Measurements from ENCODE around the gene PLEKHH2. TPM values are rescaled to one million over a fixed set of nuclear protein-coding genes. Genes with fewer than 3 reads are reported as not detected.

Gene PLEKHH2
- total RNA-seq, 1 donor from 2014 or later, result 21.3 TPM

GRCh38 chr2:43729491-43730174 lies 92.6 kb downstream of the PLEKHH2 start:
- Mint-ChIP-seq H3K4me1 (ENCODE audit: low read depth) (peaks cover 3% of the 10 kb centered on the region), H3K27me3 (ENCODE audit: low read depth) (no peaks in the 10 kb centered on the region)

GRCh38 chr2:43731211-43731610 lies 94.2 kb downstream of the PLEKHH2 start:
- Mint-ChIP-seq H3K27me3 (ENCODE audit: low read depth) (no peaks in the 10 kb centered on the region), H3K4me3 (ENCODE audit: low read depth) (no peak overlapping the region), H3K27ac (no peak overlapping the region), H3K9me3 (no peaks in the 10 kb centered on the region), H3K4me1 (ENCODE audit: low read depth) (peaks cover under 1% of the 10 kb centered on the region), H3K36me3 (ENCODE audit: low read depth) (peaks cover 22% of the 10 kb centered on the region)
- DNase-seq (ENCODE audit: low spot score), result no peak
- intact Hi-C loops (cut with micrococcal nuclease), result no loop called here

More at GRCh38 chr2:43729491-43730174, 92.6 kb downstream of the PLEKHH2 start:
- intact Hi-C loops (cut with micrococcal nuclease), result no loop called here
- Mint-ChIP-seq H3K27ac (no peak overlapping the region), H3K9me3 (no peaks in the 10 kb centered on the region), H3K36me3 (ENCODE audit: low read depth) (peaks cover 22% of the 10 kb centered on the region), H3K4me3 (ENCODE audit: low read depth) (no peak overlapping the region)
- DNase-seq (ENCODE audit: low spot score), result no peak

DNA sequence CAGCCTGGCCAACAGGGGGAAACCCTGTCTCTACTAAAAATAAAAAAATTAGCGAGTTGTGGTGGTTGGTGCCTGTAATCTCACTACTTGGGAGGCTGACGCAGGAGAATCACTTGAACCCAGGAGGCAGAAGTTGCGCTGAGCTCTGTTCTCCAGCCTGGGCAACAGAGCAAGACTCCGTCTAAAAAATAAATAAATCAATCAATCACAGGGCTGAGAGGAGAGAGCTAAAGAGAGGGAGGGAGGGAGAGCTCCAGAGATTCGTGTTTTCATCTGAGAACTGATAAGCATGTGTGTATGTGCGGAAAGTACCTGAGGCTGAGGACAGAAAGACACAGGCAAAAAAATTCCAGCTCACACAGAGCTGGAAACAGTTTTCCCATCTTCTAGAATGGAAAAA lies 99.6 kb downstream of the PLEKHH2 start:
- H3K4me1 Mint-ChIP-seq (ENCODE audit: low read depth), result peaks cover 16% of the 10 kb centered on the region
- H3K27ac Mint-ChIP-seq, result peak overlapping the region; percentile 64
- no peak for DNase-seq (ENCODE audit: low spot score)
- peaks cover 25% of the 10 kb centered on the region for H3K36me3 Mint-ChIP-seq (ENCODE audit: low read depth)
- no peaks in the 10 kb centered on the region for H3K27me3 Mint-ChIP-seq (ENCODE audit: low read depth)
- H3K4me3 Mint-ChIP-seq (ENCODE audit: low read depth), result no peak overlapping the region
- intact Hi-C loops (cut with micrococcal nuclease), result loop anchor here (1.0 kb wide), 1 partner anchor 26 kb away; no protein-coding TSS in a partner anchor
- H3K9me3 Mint-ChIP-seq, result no peaks in the 10 kb centered on the region

- no peak for DNase-seq (ENCODE audit: low spot score)
- intact Hi-C loops (cut with micrococcal nuclease), result loop anchor here (1.0 kb wide), 1 partner anchor 25 kb away; no protein-coding TSS in a partner anchor
- Mint-ChIP-seq H3K4me3 (ENCODE audit: low read depth) (no peak overlapping the region), H3K27me3 (ENCODE audit: low read depth) (no peaks in the 10 kb centered on the region), H3K9me3 (no peaks in the 10 kb centered on the region), H3K27ac (peak overlapping the region; percentile 72), H3K36me3 (ENCODE audit: low read depth) (peaks cover 24% of the 10 kb centered on the region), H3K4me1 (ENCODE audit: low read depth) (peaks cover 16% of the 10 kb centered on the region)
These were observed 100.2 kb downstream of the PLEKHH2 start for GRCh38 chr2:43737097-43737854.

DNA sequence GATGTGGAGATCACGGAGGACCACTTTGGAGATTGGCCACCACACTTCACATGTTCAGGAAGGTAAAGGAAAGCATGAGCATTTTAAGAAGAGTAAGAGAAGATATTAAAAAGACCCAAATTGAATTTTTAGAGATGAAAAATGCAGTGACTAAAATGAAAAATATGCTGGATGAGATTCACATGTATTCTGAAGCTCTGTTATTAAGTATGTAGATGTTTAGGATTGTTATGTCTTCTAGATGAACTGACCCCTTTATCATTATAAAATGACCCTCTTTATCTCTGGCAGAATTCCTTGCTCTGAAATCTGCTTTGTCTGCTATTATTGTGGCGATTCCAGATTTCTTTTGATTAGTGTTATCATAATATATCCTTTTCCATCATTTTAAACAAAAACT lies 100.8 kb downstream of the PLEKHH2 start:
- no peak for DNase-seq (ENCODE audit: low spot score)
- Mint-ChIP-seq H3K36me3 (ENCODE audit: low read depth) (peaks cover 19% of the 10 kb centered on the region), H3K27ac (peak overlapping the region; percentile 72), H3K4me1 (ENCODE audit: low read depth) (peaks cover 16% of the 10 kb centered on the region), H3K4me3 (ENCODE audit: low read depth) (no peak overlapping the region), H3K27me3 (ENCODE audit: low read depth) (no peaks in the 10 kb centered on the region), H3K9me3 (no peaks in the 10 kb centered on the region)
- intact Hi-C loops (cut with micrococcal nuclease), result loop anchor here (1.0 kb wide), 1 partner anchor 24 kb away; no protein-coding TSS in a partner anchor

- intact Hi-C loops (cut with micrococcal nuclease), result no loop called here
- peaks cover 16% of the 10 kb centered on the region for H3K4me1 Mint-ChIP-seq (ENCODE audit: low read depth)
- H3K4me3 Mint-ChIP-seq (ENCODE audit: low read depth), result no peak overlapping the region
- H3K27me3 Mint-ChIP-seq (ENCODE audit: low read depth), result no peaks in the 10 kb centered on the region
- no peak overlapping the region for H3K27ac Mint-ChIP-seq
- no peak for DNase-seq (ENCODE audit: low spot score)
- peaks cover 18% of the 10 kb centered on the region for H3K36me3 Mint-ChIP-seq (ENCODE audit: low read depth)
- no peaks in the 10 kb centered on the region for H3K9me3 Mint-ChIP-seq
These were observed 101.2 kb downstream of the PLEKHH2 start for GRCh38 chr2:43738257-43738656.

DNA sequence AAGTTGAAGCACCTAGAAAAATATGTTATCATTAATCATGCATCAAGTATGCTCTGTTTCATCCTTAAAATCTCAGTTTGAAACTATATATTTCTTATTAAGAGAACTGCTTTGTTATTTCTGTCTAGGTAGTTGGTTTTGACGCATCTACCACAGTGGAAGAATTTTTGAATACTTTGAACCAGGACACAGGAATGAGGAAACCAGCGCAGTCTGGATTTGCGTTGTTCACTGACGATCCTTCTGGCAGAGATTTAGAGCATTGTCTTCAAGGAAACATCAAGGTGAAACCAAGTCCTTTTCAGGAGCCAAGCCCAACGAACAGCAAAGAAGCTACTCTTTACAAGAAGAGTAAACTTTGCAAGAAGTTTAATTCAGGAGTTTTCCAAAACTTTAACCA lies 106.6 kb downstream of the PLEKHH2 start:
- H3K4me1 Mint-ChIP-seq (ENCODE audit: low read depth), result no peaks in the 10 kb centered on the region
- no peaks in the 10 kb centered on the region for H3K9me3 Mint-ChIP-seq
- no peak overlapping the region for H3K27ac Mint-ChIP-seq
- H3K27me3 Mint-ChIP-seq (ENCODE audit: low read depth), result no peaks in the 10 kb centered on the region
- DNase-seq (ENCODE audit: low spot score), result no peak
- H3K36me3 Mint-ChIP-seq (ENCODE audit: low read depth), result peaks cover 17% of the 10 kb centered on the region
- no peak overlapping the region for H3K4me3 Mint-ChIP-seq (ENCODE audit: low read depth)
- intact Hi-C loops (cut with micrococcal nuclease), result no loop called here

GRCh38 chr2:43745457-43745856 lies 108.4 kb downstream of the PLEKHH2 start:
- H3K4me1 Mint-ChIP-seq (ENCODE audit: low read depth), result peaks cover 1% of the 10 kb centered on the region
- H3K4me3 Mint-ChIP-seq (ENCODE audit: low read depth), result no peak overlapping the region
- H3K27ac Mint-ChIP-seq, result no peak overlapping the region
- no peaks in the 10 kb centered on the region for H3K9me3 Mint-ChIP-seq
- no peaks in the 10 kb centered on the region for H3K27me3 Mint-ChIP-seq (ENCODE audit: low read depth)
- no peak for DNase-seq (ENCODE audit: low spot score)
- intact Hi-C loops (cut with micrococcal nuclease), result no loop called here
- peaks cover 17% of the 10 kb centered on the region for H3K36me3 Mint-ChIP-seq (ENCODE audit: low read depth)

GRCh38 chr2:43748333-43748732 lies 111.3 kb downstream of the PLEKHH2 start:
- Mint-ChIP-seq H3K9me3 (no peaks in the 10 kb centered on the region), H3K27ac (no peak overlapping the region), H3K4me3 (ENCODE audit: low read depth) (no peak overlapping the region), H3K27me3 (ENCODE audit: low read depth) (no peaks in the 10 kb centered on the region), H3K4me1 (ENCODE audit: low read depth) (peaks cover 1% of the 10 kb centered on the region), H3K36me3 (ENCODE audit: low read depth) (peaks cover 14% of the 10 kb centered on the region)
- DNase-seq (ENCODE audit: low spot score), result no peak
- intact Hi-C loops (cut with micrococcal nuclease), result no loop called here

DNA sequence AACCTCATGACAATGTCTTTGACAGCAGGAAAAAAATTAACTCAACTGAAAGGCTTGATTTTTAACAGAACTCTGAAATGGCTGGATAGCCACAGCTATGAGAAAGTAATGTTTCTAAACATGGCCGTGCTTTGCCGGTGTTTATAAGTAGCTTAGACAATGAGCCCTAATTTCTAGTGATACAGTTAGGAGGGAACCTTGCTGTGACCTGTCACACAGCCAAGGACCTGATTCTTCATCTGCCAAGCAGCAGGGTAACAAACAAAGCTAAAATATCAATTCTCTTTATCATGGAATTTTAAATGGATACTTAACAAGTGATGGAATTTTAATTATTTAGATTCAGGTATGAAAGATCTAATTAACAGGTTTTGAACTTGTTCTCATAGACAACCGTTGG lies 112.5 kb downstream of the PLEKHH2 start:
- H3K27me3 Mint-ChIP-seq (ENCODE audit: low read depth), result no peaks in the 10 kb centered on the region
- intact Hi-C loops (cut with micrococcal nuclease), result no loop called here

DNA sequence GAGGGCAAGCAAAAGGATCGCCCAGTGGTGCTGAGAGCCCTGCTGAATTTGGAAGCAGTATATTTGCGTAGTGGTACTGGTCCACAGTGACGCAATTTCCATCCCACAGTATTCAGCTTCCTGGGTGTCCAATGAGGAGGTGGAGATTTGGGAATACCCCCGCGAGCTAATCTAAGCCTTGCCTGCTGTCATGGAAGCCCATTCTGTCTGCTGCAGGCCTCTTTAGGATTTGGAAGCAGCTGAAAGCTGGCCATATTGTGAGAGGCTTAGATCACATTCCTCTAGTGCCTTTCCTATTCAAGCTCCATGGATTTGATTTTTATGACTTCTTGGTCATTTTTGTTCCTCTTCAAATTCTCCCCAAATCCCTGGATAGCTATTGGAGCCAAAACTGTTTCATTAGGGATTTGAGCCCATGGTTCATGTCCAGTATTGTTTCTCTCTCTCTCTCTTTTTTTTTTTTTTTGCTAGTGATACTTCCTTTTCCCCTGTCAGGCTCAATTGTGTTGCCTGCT lies 114.5 kb downstream of the PLEKHH2 start:
- DNase-seq (ENCODE audit: low spot score), result no peak
- Mint-ChIP-seq H3K27me3 (ENCODE audit: low read depth) (no peaks in the 10 kb centered on the region), H3K4me1 (ENCODE audit: low read depth) (peaks cover 1% of the 10 kb centered on the region), H3K27ac (no peak overlapping the region), H3K36me3 (ENCODE audit: low read depth) (peaks cover 15% of the 10 kb centered on the region), H3K9me3 (no peaks in the 10 kb centered on the region), H3K4me3 (ENCODE audit: low read depth) (no peak overlapping the region)
- intact Hi-C loops (cut with micrococcal nuclease), result no loop called here

More for the DNA sequence above, 112.5 kb downstream of the PLEKHH2 start:
- peaks cover 1% of the 10 kb centered on the region for H3K4me1 Mint-ChIP-seq (ENCODE audit: low read depth)
- peaks cover 10% of the 10 kb centered on the region for H3K36me3 Mint-ChIP-seq (ENCODE audit: low read depth)
- H3K9me3 Mint-ChIP-seq, result no peaks in the 10 kb centered on the region
- no peak for DNase-seq (ENCODE audit: low spot score)
- no peak overlapping the region for H3K4me3 Mint-ChIP-seq (ENCODE audit: low read depth)
- no peak overlapping the region for H3K27ac Mint-ChIP-seq

GRCh38 chr2:43752302-43752701 lies 115.2 kb downstream of the PLEKHH2 start:
- no peak overlapping the region for H3K27ac Mint-ChIP-seq
- H3K27me3 Mint-ChIP-seq (ENCODE audit: low read depth), result no peaks in the 10 kb centered on the region
- H3K9me3 Mint-ChIP-seq, result no peaks in the 10 kb centered on the region
- peaks cover 1% of the 10 kb centered on the region for H3K4me1 Mint-ChIP-seq (ENCODE audit: low read depth)
- DNase-seq (ENCODE audit: low spot score), result no peak
- no peak overlapping the region for H3K4me3 Mint-ChIP-seq (ENCODE audit: low read depth)
- H3K36me3 Mint-ChIP-seq (ENCODE audit: low read depth), result peaks cover 14% of the 10 kb centered on the region
- intact Hi-C loops (cut with micrococcal nuclease), result no loop called here

DNA sequence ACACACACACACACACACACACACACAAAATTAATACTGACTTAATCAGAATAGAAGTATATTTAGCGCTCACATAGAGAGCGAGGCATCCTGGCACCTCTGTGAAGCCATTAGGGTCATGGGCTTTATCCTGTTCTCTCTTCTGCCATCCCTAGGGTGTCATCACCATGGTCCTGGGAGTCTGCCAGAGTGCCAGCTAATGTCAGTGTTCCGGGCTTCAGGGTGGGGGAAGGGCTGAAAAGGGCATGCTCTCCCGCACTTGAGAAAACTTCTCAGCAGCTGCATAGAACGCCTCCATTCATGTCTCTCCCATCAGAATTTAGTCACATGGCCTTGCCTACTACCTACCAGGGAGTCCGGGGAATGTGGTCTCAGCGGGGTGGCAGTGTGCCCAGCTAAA lies 117.1 kb downstream of the PLEKHH2 start:
- Mint-ChIP-seq H3K4me3 (ENCODE audit: low read depth) (no peak overlapping the region), H3K27ac (no peak overlapping the region), H3K27me3 (ENCODE audit: low read depth) (no peaks in the 10 kb centered on the region), H3K9me3 (no peaks in the 10 kb centered on the region), H3K4me1 (ENCODE audit: low read depth) (peaks cover 5% of the 10 kb centered on the region), H3K36me3 (ENCODE audit: low read depth) (peaks cover 16% of the 10 kb centered on the region)
- no peak for DNase-seq (ENCODE audit: low spot score)
- intact Hi-C loops (cut with micrococcal nuclease), result no loop called here

Data from activated T-helper 2 cell treated with anti-CD3 and anti-CD28 coated beads, Interferon-gamma antibody, Interleukin-2, Interleukin-4, amounts not matched to agents 10 μg/mL and 5 μg/mL and 100 μg/mL, durations not matched to agents 14 hours and 24 hours and 36 hours (primary cell).